BJ (cell line): ENCODE results near the gene PIWIL1. TPM values are rescaled to one million over a fixed set of nuclear protein-coding genes. Genes with fewer than 3 reads are reported as not detected.

ENCODE experiments used
- CTCF ChIA-PET: fragments of 350-600 bp; formaldehyde crosslinking; extraction: SDS; loops from one replicate; lab custom pipeline; 2021; ENCODE audit warnings: antibody characterized with exemption, inconsistent platforms; lab: Yijun Ruan, JAX
- POLR2A ChIA-PET: fragments of 300-600 bp; sonication (Branson Sonifier 250); formaldehyde crosslinking; extraction: SDS; loops from one replicate; lab custom pipeline; 2021; ENCODE audit warnings: antibody characterized with exemption; lab: Charles Lee
- DNase-seq: peaks from one replicate; pipeline ENCODE4 v3.0.0-alpha.2; 2011; ENCODE audit warnings: low read depth
- H3K27me3 ChIP-seq: 2 replicates; pipeline ENCODE4 v1.6.0; 2011; ENCODE audit warnings: low read length; ENCODE audit not compliant: control insufficient read depth, insufficient read depth
- H3K36me3 ChIP-seq: 2 replicates; pipeline ENCODE4 v1.5.1; 2011; ENCODE audit warnings: low read length; ENCODE audit not compliant: control insufficient read depth, insufficient read depth
- H3K4me3 ChIP-seq: 2 replicates; pipeline ENCODE4 v1.5.1; 2011; ENCODE audit warnings: low read depth, mild to moderate bottlenecking, control low read depth, low read length
- polyA plus RNA-seq: library from polyadenylated mRNA; depleted of rRNA; stranded (reverse); fragments of >200 nt; gene quantifications from 2 replicates; pipeline ENCODE4 v1.2.3, GENCODE V29; 2011
- TF ChIP-seq, protein P1 (sequence below): IDR thresholded peaks from 2 replicates; pipeline ENCODE4 v1.5.1; 2011; ENCODE audit warnings: low read depth, mild to moderate bottlenecking, control low read depth, inconsistent platforms, low read length, moderate library complexity; ENCODE audit not compliant: insufficient read depth

Gene PIWIL1
- polyA plus RNA-seq, 1 experiment: not detected

- Histone ChIP-seq H3K36me3 (no peaks in the 10 kb centered on the region), H3K4me3 (no peak overlapping the region), H3K27me3 (no peaks in the 10 kb centered on the region)
- DNase-seq: no peak
- POLR2A ChIA-PET: no interaction called here
- CTCF ChIA-PET: no interaction called here
- TF ChIP-seq, protein P1, sequence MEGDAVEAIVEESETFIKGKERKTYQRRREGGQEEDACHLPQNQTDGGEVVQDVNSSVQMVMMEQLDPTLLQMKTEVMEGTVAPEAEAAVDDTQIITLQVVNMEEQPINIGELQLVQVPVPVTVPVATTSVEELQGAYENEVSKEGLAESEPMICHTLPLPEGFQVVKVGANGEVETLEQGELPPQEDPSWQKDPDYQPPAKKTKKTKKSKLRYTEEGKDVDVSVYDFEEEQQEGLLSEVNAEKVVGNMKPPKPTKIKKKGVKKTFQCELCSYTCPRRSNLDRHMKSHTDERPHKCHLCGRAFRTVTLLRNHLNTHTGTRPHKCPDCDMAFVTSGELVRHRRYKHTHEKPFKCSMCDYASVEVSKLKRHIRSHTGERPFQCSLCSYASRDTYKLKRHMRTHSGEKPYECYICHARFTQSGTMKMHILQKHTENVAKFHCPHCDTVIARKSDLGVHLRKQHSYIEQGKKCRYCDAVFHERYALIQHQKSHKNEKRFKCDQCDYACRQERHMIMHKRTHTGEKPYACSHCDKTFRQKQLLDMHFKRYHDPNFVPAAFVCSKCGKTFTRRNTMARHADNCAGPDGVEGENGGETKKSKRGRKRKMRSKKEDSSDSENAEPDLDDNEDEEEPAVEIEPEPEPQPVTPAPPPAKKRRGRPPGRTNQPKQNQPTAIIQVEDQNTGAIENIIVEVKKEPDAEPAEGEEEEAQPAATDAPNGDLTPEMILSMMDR: no peak
These were observed 13.6 kb downstream of the PIWIL1 start for GRCh38 chr12:130351326-130351725.

- H3K27me3 ChIP-seq: no peaks in the 10 kb centered on the region
- TF ChIP-seq, protein P1: no peak
- no peak overlapping the region for H3K4me3 ChIP-seq
- H3K36me3 ChIP-seq: no peaks in the 10 kb centered on the region
- ChIA-PET CTCF (no interaction called here), POLR2A (no interaction called here)
- DNase-seq: no peak
These were observed 15.4 kb downstream of the PIWIL1 start for GRCh38 chr12:130353081-130353480.

DNA sequence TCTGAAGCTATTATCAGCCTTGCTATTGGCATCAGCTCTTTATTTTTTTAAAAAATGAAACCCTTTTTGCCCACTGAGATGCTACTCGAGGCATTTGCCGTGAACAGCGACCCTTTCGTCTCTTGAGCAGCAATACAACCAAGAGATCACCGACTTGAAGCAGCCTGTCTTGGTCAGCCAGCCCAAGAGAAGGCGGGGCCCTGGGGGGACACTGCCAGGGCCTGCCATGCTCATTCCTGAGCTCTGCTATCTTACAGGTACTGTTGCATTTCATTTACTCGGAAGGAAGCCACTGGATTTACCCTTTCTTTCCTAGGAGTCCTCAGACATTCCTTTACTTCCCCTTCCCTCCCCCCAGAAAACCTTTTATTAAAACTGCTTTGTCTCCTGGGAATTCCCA lies 16.7 kb downstream of the PIWIL1 start:
- H3K36me3 ChIP-seq: no peaks in the 10 kb centered on the region
- TF ChIP-seq, protein P1: no peak
- CTCF ChIA-PET: no interaction called here
- H3K4me3 ChIP-seq: no peak overlapping the region
- H3K27me3 ChIP-seq: no peaks in the 10 kb centered on the region
- POLR2A ChIA-PET: no interaction called here
- no peak for DNase-seq

DNA sequence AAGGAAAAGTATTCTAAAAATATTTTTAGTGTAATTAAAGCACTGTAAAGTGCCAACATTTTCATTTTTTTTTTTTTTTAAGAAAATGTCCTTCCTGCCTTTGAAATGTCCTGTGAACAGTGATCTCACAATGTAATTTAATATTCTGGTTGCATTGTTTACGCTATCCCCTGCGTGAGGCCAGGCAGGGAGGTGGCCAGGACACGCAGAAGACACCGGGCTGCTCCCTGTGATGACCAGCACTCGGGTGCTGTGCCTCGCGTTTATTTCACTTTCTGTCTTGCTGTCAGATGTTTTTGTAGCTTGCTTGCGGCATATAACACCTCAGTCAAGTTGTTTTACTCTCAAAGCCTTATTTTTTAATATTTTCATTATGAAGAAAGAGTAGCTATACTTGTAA lies 18.5 kb downstream of the PIWIL1 start:
- no peak for DNase-seq
- ChIA-PET POLR2A (no interaction called here), CTCF (no interaction called here)
- TF ChIP-seq, protein P1: no peak
- H3K27me3 ChIP-seq: no peaks in the 10 kb centered on the region
- no peak overlapping the region for H3K4me3 ChIP-seq
- no peaks in the 10 kb centered on the region for H3K36me3 ChIP-seq

DNA sequence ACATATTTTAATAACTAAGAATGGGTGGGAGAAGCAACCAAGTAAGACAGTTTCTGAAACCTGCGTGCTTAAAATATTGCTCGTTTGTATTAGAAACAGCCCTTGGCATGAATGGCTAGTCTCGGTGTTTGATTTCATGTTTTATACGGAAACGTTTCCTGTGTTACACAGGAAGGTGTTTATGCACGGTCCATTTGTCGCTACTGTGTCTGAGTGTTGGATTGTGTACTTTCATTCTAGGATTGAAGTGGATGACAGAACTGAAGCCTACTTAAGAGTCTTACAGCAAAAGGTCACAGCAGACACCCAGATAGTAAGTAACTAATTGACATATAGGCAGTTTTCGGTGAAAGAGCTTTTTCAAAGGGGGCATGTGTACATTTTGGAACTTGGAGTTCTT lies 19.6 kb downstream of the PIWIL1 start:
- Histone ChIP-seq H3K4me3 (no peak overlapping the region), H3K27me3 (no peaks in the 10 kb centered on the region), H3K36me3 (no peaks in the 10 kb centered on the region)
- DNase-seq: no peak
- TF ChIP-seq, protein P1: no peak
- ChIA-PET CTCF (no interaction called here), POLR2A (no interaction called here)
